ENCODE data around the gene MLXIP. TPM values are rescaled to one million over a fixed set of nuclear protein-coding genes. Genes with fewer than 3 reads are reported as not detected.

Gene MLXIP
- total RNA-seq, 4 donors from 2014 or later: 34.0 to 70.1 (median 46.2) TPM

GRCh38 chr12:122182887-122183587 is 104.5 kb downstream of the MLXIP start, which contains the start of gene LRRC43:
Gene LRRC43 (plus strand): TSS chr12:122183123. CDS start chr12:122183145, 22 bp downstream.
- TF ChIP-seq POLR2A (IDR thresholded peaks at IDR 0.05) (no peak), CTCF (IDR thresholded peaks at IDR 0.05) (no peak)
- H3K4me1 ChIP-seq: peaks cover 4 to 6% of the 10 kb centered on the region in 2 donors
- no peaks in the 10 kb centered on the region for H3K9me3 ChIP-seq
- H3K36me3 ChIP-seq: no peaks in the 10 kb centered on the region
- 4 to 11% methylated on average over 20 to 26 of the region's 63 CpGs for WGBS, 2 donors
- DNase-seq: peak; percentile 67 to 70
- peak within 1 kb of the TSS in 2 of 3 donors; percentile 24 to 55 for H3K4me3 ChIP-seq (replicated peaks in 1 of 3)
- peak within 1 kb of the TSS in 1 of 3 donors; percentile 3 for H3K27ac ChIP-seq
- intact Hi-C loops (cut with DNase I): no loop called here
- H3K27me3 ChIP-seq: no peaks in the 10 kb centered on the region

GRCh38 chr12:122183588-122183940 is 105.0 kb downstream of the MLXIP start:
- peaks cover 4 to 6% of the 10 kb centered on the region in 2 donors for H3K4me1 ChIP-seq
- H3K27ac ChIP-seq: no peak overlapping the region
- TF ChIP-seq POLR2A (IDR thresholded peaks at IDR 0.05) (no peak), CTCF (IDR thresholded peaks at IDR 0.05) (no peak)
- H3K9me3 ChIP-seq: no peaks in the 10 kb centered on the region
- 74 to 76% methylated on average over 8 to 10 of the region's 10 CpGs for WGBS, 2 donors
- H3K36me3 ChIP-seq: no peaks in the 10 kb centered on the region
- intact Hi-C loops (cut with DNase I): no loop called here
- no peaks in the 10 kb centered on the region for H3K27me3 ChIP-seq
- H3K4me3 ChIP-seq (replicated peaks in 1 of 3): peak overlapping the region in 1 of 3 donors; percentile 55
- no peak for DNase-seq

GRCh38 chr12:122184517-122184916 is 106.0 kb downstream of the MLXIP start:
- no peak for DNase-seq

GRCh38 chr12:122185079-122185478 is 106.5 kb downstream of the MLXIP start:
- WGBS, 2 donors: 92 to 93% methylated on average over 7 of the region's 7 CpGs
- H3K36me3 ChIP-seq: no peaks in the 10 kb centered on the region
- H3K27me3 ChIP-seq: no peaks in the 10 kb centered on the region
- H3K4me1 ChIP-seq: peaks cover 4 to 6% of the 10 kb centered on the region in 2 donors
- TF ChIP-seq POLR2A (IDR thresholded peaks at IDR 0.05) (no peak), CTCF (IDR thresholded peaks at IDR 0.05) (no peak)
- intact Hi-C loops (cut with DNase I): no loop called here
- H3K4me3 ChIP-seq (replicated peaks in 1 of 3): no peak overlapping the region
- no peak for DNase-seq
- no peak overlapping the region for H3K27ac ChIP-seq
- H3K9me3 ChIP-seq: no peaks in the 10 kb centered on the region

More at GRCh38 chr12:122184517-122184916, 106.0 kb downstream of the MLXIP start:
- Histone ChIP-seq H3K27ac (no peak overlapping the region), H3K9me3 (no peaks in the 10 kb centered on the region), H3K4me1 (peaks cover 4 to 6% of the 10 kb centered on the region in 2 donors), H3K36me3 (no peaks in the 10 kb centered on the region), H3K27me3 (no peaks in the 10 kb centered on the region), H3K4me3 (replicated peaks in 1 of 3) (no peak overlapping the region)
- TF ChIP-seq CTCF (IDR thresholded peaks at IDR 0.05): no peak
- no peak for TF ChIP-seq POLR2A (IDR thresholded peaks at IDR 0.05)
- 77 to 83% methylated on average over 15 to 18 of the region's 18 CpGs for WGBS, 2 donors
- intact Hi-C loops (cut with DNase I): no loop called here

GRCh38 chr12:122185494-122186082 is 107.0 kb downstream of the MLXIP start:
- DNase-seq: no peak
- no peaks in the 10 kb centered on the region for H3K9me3 ChIP-seq
- no peaks in the 10 kb centered on the region for H3K36me3 ChIP-seq
- peaks cover 4 to 6% of the 10 kb centered on the region in 2 donors for H3K4me1 ChIP-seq
- H3K27me3 ChIP-seq: no peaks in the 10 kb centered on the region
- intact Hi-C loops (cut with DNase I): no loop called here
- no peak overlapping the region for H3K27ac ChIP-seq
- WGBS, 2 donors: 91 to 92% methylated on average over 10 of the region's 10 CpGs
- TF ChIP-seq CTCF (IDR thresholded peaks at IDR 0.05) (no peak), POLR2A (IDR thresholded peaks at IDR 0.05) (no peak)
- no peak overlapping the region for H3K4me3 ChIP-seq (replicated peaks in 1 of 3)
